Fibroblast of skin of right quadriceps (primary cell): ENCODE results near the gene EPM2AIP1.
"Not testable (repeated sequence)": the region's sequence is repeated elsewhere in the genome, so short reads cannot be mapped to it uniquely, and the experiment has no call there.

Source experiments
- DNase-seq: peaks from one replicate; pipeline ENCODE4 v3.0.0-alpha.2; 2013

The EPM2AIP1 gene

GRCh38 chr3:36991923-36992805 is 767 bp downstream of the EPM2AIP1 start:
- peak; percentile 65 for DNase-seq

GRCh38 chr3:36991147-36991546 is 1.8 kb downstream of the EPM2AIP1 start:
- no peak for DNase-seq

- DNase-seq = no peak
Observed at GRCh38 chr3:36989568-36989967, 3.4 kb downstream of the EPM2AIP1 start.

GRCh38 chr3:36989005-36989404 is 3.9 kb downstream of the EPM2AIP1 start:
- no peak for DNase-seq

GRCh38 chr3:36988356-36988755 is 4.6 kb downstream of the EPM2AIP1 start:
- no peak for DNase-seq

- DNase-seq = no peak
Observed at GRCh38 chr3:36981006-36981405, 11.9 kb downstream of the EPM2AIP1 start.

GRCh38 chr3:36973139-36973538 is 19.8 kb downstream of the EPM2AIP1 start:
- DNase-seq = no peak

- no peak for DNase-seq
Observed at GRCh38 chr3:36972163-36972562, 20.8 kb downstream of the EPM2AIP1 start.

- DNase-seq = peak; percentile 32
Observed at GRCh38 chr3:36969540-36970432, 23.1 kb downstream of the EPM2AIP1 start.

- DNase-seq = no peak
Observed at GRCh38 chr3:36969085-36969484, 23.8 kb downstream of the EPM2AIP1 start.

GRCh38 chr3:36965440-36965839 is 27.5 kb downstream of the EPM2AIP1 start:
- no peak for DNase-seq

GRCh38 chr3:36964817-36965216 is 28.1 kb downstream of the EPM2AIP1 start:
- no peak for DNase-seq

GRCh38 chr3:36964331-36964730 is 28.6 kb downstream of the EPM2AIP1 start:
- DNase-seq = no peak

- DNase-seq = not testable (repeated sequence)
Observed at GRCh38 chr3:36963008-36963407, 29.9 kb downstream of the EPM2AIP1 start.

- no peak for DNase-seq
Observed at GRCh38 chr3:36960502-36960901, 32.4 kb downstream of the EPM2AIP1 start.

- peak; percentile 15 for DNase-seq
Observed at GRCh38 chr3:36959821-36960220, 33.1 kb downstream of the EPM2AIP1 start.

- DNase-seq = peak; percentile 66
Observed at GRCh38 chr3:36957862-36958686, 34.9 kb downstream of the EPM2AIP1 start.

GRCh38 chr3:36957063-36957462 is 35.9 kb downstream of the EPM2AIP1 start:
- DNase-seq = no peak

- no peak for DNase-seq
Observed at GRCh38 chr3:36956155-36956554, 36.8 kb downstream of the EPM2AIP1 start.

GRCh38 chr3:36954452-36955134 is 38.3 kb downstream of the EPM2AIP1 start:
- no peak for DNase-seq

- DNase-seq = not testable (repeated sequence)
Observed at GRCh38 chr3:36947814-36948213, 45.1 kb downstream of the EPM2AIP1 start.

GRCh38 chr3:36945333-36945980 is 47.5 kb downstream of the EPM2AIP1 start:
- no peak for DNase-seq
